ENCODE data around the gene CHST7.

The CHST7 gene

DNA sequence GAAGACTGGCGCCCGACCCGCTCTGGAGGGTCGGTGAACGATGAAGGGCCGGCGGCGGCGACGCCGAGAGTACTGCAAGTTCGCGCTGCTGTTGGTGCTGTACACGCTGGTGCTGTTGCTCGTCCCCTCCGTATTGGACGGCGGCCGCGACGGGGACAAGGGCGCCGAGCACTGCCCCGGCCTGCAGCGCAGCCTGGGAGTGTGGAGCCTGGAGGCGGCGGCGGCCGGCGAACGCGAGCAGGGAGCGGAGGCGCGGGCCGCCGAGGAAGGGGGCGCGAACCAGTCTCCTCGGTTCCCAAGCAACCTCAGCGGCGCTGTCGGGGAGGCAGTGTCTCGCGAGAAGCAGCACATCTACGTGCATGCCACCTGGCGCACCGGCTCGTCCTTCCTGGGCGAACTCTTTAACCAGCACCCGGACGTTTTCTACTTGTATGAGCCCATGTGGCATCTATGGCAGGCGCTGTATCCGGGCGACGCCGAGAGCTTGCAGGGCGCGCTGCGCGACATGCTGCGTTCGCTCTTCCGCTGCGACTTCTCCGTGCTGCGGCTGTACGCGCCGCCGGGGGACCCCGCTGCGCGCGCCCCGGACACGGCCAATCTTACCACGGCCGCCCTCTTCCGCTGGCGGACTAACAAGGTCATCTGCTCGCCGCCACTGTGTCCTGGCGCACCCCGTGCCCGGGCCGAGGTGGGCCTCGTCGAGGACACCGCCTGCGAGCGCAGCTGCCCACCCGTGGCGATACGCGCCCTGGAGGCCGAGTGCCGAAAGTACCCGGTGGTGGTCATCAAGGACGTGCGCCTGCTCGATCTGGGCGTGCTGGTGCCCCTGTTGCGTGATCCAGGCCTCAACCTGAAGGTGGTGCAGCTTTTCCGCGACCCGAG is 568 bp downstream of the CHST7 start:
- peak; percentile 9 to 92 (median 88) for DNase-seq

GRCh38 chrX:46574774-46575381 is 1.3 kb downstream of the CHST7 start:
- DNase-seq = peak; percentile 33 to 91 (median 89)

DNA sequence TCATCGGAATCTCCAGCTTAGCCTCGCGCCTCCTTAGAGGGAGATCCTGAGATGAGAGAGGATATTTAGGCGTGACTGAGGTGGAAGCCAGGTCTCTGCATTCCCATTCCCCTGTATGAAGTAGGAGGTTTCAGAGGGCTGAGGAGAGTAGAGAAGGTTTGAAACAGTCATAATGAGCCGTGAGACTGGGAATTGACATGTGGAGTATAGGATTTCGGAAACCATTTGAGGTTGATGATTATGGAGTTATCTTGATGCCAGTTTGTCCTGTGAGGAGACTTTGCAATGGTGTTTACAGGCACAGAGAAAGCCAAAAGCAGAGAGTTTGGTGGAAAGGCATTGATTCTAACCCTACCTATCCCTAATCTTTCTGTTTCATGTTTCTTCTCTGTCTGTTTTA is 2.0 kb downstream of the CHST7 start:
- DNase-seq = no peak

GRCh38 chrX:46575991-46576392 is 2.4 kb downstream of the CHST7 start:
- DNase-seq = peak in 1 of 3 experiments; percentile 54

DNA sequence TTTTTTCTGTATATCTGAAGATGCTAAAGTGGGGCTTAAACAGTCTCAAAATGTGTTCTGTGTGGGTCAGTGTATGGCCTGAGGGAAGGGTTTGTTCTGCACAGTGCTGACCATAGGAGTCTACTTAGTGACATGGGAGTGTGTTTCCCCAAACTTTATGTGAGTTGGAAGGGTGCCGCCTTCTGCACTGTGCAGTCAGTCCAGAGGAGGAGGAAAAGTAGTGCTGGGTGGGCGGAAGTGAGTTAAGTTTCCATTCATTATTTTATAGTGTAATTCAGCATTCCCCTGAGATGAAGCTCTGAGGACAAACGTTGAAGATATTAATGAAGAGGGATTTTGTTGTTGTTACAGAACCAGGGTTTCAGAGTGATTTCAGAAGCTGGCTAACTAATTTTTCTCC is 2.9 kb downstream of the CHST7 start:
- no peak for DNase-seq

DNA sequence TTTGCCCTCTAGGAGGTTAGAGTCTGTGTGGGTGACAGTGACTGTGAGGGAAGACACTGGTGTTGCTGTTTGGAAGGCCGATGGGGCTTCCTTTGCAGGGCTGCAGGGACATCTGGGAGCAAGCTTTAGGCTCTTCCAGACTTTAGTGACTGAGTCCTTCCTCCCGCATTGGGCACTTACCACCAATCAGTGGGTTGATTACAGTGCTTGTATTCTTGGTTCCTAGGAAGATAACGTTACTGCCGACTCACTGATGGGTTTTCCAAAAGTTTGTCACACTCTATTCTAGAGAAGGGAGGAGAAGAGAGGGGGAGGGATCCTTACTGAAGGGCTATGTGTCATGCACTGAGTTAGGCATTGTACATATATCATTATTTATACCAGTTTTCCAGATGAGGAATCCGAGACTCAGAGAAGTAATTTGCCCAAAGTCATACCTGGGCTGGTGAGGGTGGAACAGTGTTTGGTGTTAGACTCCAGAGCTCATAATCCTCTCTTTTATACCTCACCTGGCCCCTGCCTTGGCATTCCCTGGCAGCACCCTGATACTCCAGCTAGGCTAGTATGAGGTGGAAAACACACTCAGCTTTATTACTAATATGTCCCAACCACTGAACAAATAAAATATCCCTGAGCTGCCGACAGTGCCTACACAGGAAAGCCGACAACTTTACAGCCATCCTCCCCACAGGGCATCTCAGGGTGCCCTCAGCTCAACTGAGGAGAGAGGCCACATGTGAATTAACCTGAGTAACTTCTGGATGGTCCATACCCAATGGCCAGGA is 3.8 kb downstream of the CHST7 start:
- DNase-seq = no peak

GRCh38 chrX:46579250-46579649 is 5.7 kb downstream of the CHST7 start:
- no peak for DNase-seq

GRCh38 chrX:46580613-46581012 is 7.0 kb downstream of the CHST7 start:
- no peak for DNase-seq

DNA sequence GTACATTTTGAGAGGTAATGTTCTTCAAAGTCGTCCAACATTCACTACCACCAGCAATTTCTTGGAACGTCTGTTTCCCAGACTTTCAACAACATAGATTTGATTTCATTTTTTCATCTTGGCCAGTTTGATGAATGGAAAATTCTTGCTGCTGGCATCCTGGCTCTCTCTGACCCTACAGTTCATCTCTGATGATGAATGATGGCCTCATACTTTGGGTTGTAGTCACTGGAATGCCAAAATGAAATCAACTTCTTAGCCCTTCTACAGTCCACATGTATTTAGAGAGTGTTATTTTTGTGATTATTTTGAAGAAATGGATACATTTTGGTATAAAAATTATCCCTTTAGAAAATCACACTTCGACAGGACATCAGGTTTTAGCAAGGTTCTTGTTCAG is 8.8 kb downstream of the CHST7 start:
- no peak for DNase-seq

DNA sequence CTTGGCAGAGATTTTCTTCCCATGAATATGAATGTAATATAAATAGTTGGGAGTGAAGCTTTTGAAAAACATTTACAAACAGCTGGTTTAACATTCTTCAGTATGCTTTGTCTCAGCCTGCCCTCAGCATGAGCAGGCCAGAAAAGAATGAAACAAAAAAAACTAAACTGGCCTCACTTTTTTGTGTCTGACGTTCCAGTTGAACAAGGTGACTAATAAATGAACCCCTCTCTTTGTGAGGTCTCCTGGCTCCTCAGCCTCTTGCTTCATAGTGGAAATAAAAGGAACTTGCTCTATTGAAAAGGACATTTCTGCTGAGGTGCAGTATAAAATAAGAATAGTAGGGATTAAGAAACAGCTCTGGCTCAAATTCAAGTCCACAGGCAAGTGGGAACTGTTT is 9.4 kb downstream of the CHST7 start:
- no peak for DNase-seq

DNA sequence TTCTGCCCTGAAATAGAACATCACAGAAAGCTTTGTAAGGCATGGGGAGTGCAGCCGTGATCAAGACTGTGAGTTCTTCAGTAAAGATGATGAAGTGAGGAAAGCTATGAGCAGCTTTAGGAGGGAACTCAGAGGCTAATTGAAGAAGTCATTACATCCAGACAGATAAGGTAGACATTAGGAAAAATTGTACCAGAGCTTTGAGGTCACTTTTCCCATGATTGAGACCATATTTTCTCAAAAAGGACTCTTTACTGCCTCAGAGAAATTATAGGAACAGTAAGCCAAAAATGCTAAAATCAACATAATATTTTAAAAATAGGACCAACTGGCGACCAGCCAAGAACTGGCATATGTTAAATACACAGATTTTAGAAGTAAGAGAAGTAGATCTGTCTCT is 11.2 kb downstream of the CHST7 start:
- no peak for DNase-seq

GRCh38 chrX:46587158-46587557 is 13.6 kb downstream of the CHST7 start:
- DNase-seq = no peak

- no peak for DNase-seq
Observed at GRCh38 chrX:46587753-46588171, 14.2 kb downstream of the CHST7 start.

DNA sequence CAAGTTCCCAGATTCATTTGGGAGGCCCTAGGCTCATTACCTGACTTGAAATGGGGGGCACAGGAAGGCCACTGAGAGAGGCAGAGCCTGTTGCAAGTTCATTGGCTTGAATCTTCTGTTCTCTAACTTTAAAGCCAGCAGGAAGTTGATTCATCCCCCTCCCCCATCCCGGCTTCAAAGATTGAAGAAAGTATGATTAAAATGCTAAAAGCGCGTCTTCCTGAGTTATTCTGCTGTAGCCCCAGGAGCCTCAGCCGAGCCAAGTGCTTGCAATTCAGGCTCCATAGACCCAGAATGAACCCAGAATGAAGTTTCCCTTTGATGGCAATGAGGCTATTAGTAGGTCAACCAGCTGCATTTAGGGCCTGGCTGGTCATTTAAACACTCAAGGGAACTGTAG is 14.7 kb downstream of the CHST7 start:
- DNase-seq = no peak

GRCh38 chrX:46589977-46590723 is 16.6 kb downstream of the CHST7 start:
- DNase-seq = no peak

DNA sequence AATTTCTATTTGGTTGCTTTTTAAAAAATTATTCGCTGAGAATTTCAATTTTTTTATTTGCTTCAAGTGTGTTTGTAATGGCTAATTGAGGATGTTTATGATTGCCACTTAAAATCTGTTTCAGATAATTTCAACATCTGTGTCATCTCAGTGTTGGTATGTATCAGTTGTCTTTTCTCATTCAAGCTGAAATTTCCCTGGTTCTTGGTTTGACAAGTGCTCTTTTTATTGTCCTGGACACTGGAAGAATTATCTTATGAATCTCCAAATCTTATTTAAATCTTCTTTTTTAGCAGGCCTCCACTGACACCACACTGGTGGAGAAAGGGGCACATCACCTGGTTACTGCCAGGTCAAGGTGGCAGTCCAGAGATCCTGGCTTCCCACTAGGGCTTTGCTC is 21.5 kb downstream of the CHST7 start:
- DNase-seq = no peak

DNA sequence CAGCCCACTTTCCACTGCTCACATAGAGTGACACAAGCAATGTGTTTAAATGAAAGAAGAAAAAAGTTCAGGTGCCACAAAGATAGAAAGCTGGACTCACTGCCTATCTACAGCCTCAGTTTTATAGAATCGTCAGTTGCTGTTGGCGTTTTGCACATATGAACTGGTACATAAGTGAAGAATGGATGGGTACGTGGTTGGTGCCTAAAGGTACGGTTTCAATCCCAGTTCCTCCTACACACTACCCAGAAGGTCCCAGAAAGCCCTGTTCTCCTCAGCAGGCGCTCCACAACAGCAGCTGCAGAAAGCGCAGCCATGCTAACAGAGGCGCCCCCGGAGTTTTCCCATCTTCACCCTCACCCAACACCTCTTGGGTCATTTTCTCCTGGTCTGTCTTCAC is 23.6 kb downstream of the CHST7 start:
- no peak for DNase-seq

DNA sequence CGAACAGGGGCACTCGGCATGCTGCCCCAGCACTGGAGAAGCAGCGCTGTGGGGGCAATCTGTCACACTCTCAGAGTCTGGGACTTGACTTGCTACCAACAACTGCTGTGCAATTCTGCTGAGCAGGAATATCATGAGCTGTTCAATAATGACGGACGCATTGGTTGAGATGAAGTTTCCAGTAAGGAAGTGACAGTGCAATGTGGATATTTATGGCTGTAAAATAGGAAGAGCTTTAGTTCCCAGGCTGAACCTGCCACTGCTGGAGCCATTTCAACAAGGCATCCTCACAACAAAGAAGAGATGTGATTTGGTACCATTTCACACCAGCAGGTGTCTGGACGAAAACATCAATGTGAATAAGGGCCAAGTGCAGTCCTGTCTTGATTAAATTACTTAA is 24.2 kb downstream of the CHST7 start:
- no peak for DNase-seq

- no peak for DNase-seq
Observed at GRCh38 chrX:46599051-46599560, 25.5 kb downstream of the CHST7 start.

DNA sequence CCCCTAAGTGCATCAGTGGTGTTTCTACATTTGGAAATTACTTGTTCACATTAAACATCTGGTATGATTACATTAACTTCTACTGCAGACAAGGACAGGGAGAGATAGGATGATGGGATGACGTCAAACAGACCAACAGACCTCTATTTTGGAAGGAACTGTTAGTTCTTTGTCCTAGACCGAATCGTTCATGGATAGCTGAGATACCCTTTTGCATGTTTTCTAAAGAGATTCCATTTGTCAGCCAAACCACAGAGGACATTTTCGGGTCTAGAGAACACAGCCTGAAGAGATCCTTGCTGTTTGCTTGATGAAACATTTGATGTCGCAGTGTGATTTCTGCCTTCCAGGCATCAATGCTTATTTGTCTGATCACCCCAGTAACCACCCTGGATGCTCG is 27.7 kb downstream of the CHST7 start:
- DNase-seq = no peak

GRCh38 chrX:46602468-46603102 is 29.0 kb downstream of the CHST7 start:
- no peak for DNase-seq

- no peak for DNase-seq
Observed at GRCh38 chrX:46607916-46608315, 34.4 kb downstream of the CHST7 start.

All from NCI-H1417 (cell line).